ENCODE measurements around the gene POLR1H. TPM values are rescaled to one million over a fixed set of nuclear protein-coding genes. Genes with fewer than 3 reads are reported as not detected.
"Not testable (repeated sequence)": the region's sequence is repeated elsewhere in the genome, so short reads cannot be mapped to it uniquely, and the experiment has no call there.

Gene POLR1H
- total RNA-seq, 4 donors from 2014 or later: 22.5 to 39.2 (median 24.9) TPM

DNA sequence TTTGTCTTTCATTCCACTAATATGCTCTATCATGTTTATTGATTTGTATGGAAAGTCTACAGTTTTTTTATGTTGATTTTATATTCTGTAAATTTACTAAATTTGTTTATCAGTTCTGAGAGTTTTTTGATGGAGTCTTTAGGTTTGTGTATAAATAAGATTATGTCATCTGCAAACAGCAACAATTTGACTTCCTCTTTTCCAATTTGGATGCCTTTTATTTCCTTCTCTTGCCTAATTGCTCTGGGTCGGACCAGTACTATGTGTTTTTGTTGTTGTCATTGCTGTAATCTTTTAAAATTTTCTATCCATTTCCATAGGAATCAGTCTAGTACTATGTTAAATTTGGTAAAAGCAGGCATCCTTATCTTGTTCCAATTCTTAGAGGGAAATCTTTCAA, 31.5 kb upstream of the POLR1H start:
- TF ChIP-seq, protein P1, sequence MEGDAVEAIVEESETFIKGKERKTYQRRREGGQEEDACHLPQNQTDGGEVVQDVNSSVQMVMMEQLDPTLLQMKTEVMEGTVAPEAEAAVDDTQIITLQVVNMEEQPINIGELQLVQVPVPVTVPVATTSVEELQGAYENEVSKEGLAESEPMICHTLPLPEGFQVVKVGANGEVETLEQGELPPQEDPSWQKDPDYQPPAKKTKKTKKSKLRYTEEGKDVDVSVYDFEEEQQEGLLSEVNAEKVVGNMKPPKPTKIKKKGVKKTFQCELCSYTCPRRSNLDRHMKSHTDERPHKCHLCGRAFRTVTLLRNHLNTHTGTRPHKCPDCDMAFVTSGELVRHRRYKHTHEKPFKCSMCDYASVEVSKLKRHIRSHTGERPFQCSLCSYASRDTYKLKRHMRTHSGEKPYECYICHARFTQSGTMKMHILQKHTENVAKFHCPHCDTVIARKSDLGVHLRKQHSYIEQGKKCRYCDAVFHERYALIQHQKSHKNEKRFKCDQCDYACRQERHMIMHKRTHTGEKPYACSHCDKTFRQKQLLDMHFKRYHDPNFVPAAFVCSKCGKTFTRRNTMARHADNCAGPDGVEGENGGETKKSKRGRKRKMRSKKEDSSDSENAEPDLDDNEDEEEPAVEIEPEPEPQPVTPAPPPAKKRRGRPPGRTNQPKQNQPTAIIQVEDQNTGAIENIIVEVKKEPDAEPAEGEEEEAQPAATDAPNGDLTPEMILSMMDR (IDR thresholded peaks at IDR 0.05): no peak
- no peak for DNase-seq (ENCODE audit: low spot score)
- no peak for ATAC-seq (ENCODE audit: low FRiP score)

DNA sequence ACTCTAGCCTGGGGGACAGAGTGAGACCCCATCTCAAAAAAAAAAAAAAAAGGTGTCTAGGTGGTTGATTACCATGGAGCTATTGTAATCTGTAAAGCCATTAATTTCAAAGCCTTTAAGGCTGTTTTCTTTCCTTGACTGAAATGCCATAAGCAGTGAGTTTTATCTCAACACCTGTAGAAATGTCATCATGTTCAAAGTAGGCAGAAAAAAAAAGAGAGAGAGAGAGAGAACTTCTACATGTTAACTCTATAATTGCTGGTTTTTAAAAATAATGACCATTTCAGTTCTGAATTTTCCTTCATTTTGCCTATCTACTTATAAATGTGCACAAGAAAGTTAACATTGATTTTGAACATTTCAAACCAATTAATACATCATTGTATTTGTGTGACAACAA, 29.7 kb upstream of the POLR1H start:
- DNase-seq (ENCODE audit: low spot score) (no peak), ATAC-seq (ENCODE audit: low FRiP score) (no peak)
- TF ChIP-seq, protein P1 (IDR thresholded peaks at IDR 0.05): no peak

DNA sequence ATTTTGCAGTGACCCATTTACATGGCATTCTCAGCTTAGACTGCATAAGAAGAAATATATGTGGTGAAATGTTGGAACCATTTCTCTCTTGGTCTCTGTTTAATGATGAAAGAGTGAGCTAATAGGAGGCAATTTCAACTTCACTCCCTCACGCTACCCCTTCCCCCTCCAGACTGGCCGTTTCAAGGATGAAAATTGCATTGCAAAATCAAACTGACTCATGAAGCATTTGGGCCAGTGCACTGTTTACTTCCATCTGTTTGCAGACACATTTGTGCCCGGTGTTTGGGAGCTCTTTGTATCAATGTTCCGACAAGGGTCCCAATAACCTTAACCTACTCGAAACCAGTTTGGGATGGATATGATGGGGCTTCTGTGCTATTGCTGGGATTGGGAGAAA, 27.6 kb upstream of the POLR1H start:
- ATAC-seq (ENCODE audit: low FRiP score): peak; percentile 54
- DNase-seq (ENCODE audit: low spot score): not testable (repeated sequence)

DNA sequence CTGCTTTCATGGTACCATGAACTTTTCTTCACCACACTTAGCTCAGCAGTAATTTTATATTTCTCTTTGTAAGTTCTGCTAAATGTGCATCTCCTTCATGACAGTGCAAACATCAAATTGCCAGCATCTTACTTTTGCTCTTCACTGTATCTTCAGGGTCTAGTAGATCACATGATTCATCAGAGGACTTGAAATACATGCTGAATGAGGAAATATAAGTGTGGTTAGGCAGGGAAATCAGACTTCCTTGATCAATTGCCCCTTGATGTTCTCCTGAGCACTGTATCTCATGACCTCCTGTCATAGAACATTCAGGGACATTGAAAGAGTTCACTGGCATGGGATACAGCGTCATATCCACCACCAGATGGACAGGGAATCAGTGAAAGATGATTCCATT, 25.3 kb upstream of the POLR1H start:
- DNase-seq (ENCODE audit: low spot score) (no peak), ATAC-seq (ENCODE audit: low FRiP score) (no peak)
- TF ChIP-seq, protein P1 (IDR thresholded peaks at IDR 0.05): no peak

DNA sequence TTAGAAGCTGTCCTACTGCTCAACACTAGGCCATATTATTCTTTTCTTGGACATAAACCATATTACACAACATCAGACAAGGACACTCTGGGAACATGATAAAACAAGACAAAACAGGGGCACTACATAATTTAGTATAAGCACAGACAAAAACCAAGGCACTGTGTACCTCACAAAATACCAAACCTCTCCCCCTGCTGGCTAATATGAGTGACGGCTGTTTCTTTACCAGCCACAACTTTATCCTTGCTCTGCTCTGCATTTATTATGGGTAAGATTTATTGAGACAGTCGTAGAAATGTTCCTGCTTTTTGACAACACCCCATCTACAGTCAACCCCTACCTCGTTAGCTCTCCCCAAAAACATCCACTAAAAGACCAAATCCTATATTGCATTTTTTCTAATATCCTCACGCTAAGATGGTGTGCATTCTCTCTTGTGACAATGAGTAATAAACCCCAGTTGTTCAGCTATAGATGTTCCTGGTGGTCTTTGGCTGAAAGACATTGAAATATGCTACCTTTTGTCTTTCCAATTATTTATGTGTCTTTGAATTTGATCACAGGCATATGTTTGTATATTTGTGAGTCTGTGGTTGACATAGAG, 23.8 kb upstream of the POLR1H start:
- DNase-seq (ENCODE audit: low spot score) (no peak), ATAC-seq (ENCODE audit: low FRiP score) (no peak)
- TF ChIP-seq, protein P1 (IDR thresholded peaks at IDR 0.05): no peak

DNA sequence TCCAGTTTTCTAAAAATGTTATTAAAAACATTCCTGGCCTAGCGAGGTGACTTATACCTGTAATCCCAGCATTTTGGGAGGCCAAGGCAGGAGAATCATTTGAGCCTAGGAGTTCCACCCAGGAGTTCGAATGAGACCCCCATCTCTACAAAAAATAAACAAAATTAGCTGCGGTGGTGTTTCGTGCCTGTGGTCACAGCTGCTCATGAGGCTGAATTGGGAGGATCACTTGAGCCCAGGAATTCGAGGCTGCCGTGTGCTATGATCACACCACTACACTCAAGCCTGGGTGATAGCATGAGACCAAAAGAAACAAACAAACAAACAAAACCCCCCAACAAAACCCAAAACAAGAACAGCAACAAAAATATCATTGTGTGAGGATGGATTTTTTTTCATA, 19.8 kb upstream of the POLR1H start:
- TF ChIP-seq, protein P1 (IDR thresholded peaks at IDR 0.05): no peak
- no peak for DNase-seq (ENCODE audit: low spot score)
- no peak for ATAC-seq (ENCODE audit: low FRiP score)

DNA sequence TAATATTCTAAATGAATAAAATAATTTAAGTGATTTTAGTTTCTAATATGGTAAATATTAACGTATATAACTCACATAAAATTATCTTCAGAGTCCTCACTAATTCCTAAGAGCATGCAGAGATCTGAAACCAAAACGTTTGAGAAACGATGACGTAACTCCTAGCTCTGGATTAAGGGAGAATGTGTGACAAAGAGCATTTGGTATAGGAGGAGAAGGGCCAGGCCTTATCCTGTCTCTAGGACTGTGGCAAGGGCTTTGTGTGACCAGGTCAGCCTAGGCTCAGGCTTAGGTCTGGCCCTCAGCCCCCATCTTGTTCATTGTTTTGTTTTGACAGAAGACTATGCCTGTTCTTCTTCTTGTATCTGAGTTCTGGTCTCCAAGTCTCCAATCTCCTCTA, 19.2 kb upstream of the POLR1H start:
- no peak for DNase-seq (ENCODE audit: low spot score)
- TF ChIP-seq, protein P1 (IDR thresholded peaks at IDR 0.05): no peak
- no peak for ATAC-seq (ENCODE audit: low FRiP score)
